NCI-H2171 treated with DMSO at 0.1 percent for 48 hours (cell line): ENCODE data around the gene SRP19.
"Not testable (repeated sequence)": the region's sequence is repeated elsewhere in the genome, so short reads cannot be mapped to it uniquely, and the experiment has no call there.

Experiments
- DNase-seq: peaks from one replicate; lab custom pipeline; 2025; lab: John Stamatoyannopoulos, UW

Gene SRP19

GRCh38 chr5:112870966-112871365 lies 9.9 kb downstream of the SRP19 start:
- no peak for DNase-seq

GRCh38 chr5:112876362-112876761 lies 15.3 kb downstream of the SRP19 start:
- no peak for DNase-seq

- DNase-seq = no peak
Measured at GRCh38 chr5:112878101-112878500, 17.0 kb downstream of the SRP19 start.

GRCh38 chr5:112878760-112879159 lies 17.7 kb downstream of the SRP19 start:
- no peak for DNase-seq

DNA sequence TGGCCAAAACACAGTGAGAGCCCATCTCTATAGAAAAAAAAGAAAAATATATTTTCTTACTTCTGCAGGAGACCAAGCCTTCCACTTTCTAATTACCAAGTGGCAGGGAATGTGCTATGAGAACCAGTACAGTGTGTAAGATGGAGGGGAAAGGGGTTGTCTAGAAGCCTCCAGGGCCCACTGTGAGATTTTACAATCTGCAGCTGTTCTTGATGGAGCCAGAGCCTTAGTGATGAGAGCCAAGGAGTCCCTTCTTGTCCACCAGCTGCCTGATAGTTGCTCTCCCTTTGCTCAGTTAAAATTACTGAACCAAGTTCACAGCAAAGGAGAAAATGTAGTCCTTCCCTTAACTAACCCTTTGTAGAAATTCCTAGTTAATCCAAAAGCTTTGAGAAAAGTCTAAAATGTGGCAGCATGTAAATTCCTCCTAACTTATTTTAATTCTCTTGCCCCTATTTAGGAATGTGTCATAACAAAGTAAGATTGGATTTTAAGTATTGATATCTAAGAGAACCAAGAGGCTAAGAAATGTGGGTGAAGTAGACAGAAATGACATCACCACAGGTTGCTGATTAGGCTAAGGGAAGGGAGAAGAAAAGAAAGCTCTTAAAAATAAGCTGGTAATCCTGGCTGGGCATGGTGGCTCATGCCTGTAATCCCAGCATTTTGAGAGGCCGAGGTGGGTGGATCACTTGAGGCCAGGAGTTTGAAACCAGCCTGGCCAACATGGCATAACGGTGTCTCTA lies 19.3 kb downstream of the SRP19 start:
- no peak for DNase-seq

DNA sequence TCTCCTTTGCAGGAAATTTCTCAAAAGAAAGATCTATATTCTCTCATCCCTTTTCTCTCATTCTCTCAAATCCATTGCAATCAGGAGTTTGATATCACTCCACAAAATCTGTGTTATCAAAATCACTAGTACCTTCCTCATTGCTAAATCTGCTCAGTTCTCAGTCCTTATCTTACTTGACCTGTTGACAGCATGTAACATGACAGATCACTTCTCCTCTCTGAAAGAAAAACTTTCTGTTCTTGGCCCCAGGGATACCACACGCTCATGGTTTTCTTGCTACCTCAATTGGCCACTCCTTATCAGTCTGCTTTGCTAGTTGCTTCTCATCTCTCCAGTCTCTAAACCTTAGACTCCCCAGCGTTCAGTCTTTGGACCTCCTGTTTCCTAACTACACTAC lies 22.1 kb downstream of the SRP19 start:
- DNase-seq = no peak

GRCh38 chr5:112885001-112885400 lies 23.9 kb downstream of the SRP19 start:
- no peak for DNase-seq

DNA sequence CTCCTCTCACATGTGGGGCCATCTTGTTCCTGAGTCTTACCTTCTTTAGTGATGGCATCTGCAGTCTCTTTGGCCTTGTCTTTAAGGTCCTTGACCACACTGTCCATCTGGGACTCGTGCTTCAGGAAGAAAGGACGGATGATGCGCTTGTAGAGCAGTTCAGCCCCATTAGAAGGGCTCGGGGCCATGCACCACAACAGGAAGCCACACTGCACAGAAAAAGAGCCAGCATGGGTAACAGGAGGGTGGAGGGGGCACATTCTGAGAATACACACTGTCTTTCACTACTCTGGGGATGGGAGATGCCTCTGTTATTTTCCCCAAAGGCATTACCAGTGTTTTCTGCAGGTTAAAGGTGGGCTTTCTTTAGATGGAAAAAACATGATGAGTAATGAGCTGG lies 25.9 kb downstream of the SRP19 start:
- no peak for DNase-seq

DNA sequence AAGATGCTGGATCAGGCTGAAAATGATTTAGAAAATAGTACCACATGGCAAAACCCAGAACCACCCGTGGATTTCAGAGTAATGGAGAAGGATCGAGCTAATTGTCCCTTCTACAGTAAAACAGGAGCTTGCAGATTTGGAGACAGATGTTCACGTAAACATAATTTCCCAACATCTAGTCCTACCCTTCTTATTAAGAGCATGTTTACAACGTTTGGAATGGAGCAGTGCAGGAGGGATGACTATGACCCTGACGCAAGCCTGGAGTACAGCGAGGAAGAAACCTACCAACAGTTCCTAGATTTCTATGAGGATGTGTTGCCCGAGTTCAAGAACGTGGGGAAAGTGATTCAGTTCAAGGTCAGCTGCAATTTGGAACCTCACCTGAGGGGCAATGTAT lies 31.0 kb downstream of the SRP19 start:
- DNase-seq = not testable (repeated sequence)

GRCh38 chr5:112892776-112893175 lies 31.7 kb downstream of the SRP19 start:
- no peak for DNase-seq

DNA sequence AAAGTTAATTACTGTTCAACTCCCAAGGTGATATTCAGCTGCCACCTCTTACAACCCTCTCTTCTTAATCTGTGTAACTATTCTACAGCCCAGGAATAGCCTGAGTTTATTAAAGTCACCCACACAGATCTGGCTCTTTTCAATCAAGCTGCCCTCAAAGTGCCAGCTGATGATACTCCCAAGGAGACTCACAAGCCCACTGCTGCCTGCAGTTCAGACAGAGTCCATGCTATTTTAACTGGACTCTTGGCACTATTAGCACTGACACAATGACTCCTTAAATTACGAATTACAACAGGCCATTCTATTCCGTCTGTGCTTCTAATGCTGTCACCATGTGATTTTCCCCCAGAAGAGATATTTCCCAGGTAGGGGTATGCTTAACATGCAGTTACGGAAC lies 34.6 kb downstream of the SRP19 start:
- DNase-seq = no peak

GRCh38 chr5:112902561-112902960 lies 41.5 kb downstream of the SRP19 start:
- DNase-seq = no peak

DNA sequence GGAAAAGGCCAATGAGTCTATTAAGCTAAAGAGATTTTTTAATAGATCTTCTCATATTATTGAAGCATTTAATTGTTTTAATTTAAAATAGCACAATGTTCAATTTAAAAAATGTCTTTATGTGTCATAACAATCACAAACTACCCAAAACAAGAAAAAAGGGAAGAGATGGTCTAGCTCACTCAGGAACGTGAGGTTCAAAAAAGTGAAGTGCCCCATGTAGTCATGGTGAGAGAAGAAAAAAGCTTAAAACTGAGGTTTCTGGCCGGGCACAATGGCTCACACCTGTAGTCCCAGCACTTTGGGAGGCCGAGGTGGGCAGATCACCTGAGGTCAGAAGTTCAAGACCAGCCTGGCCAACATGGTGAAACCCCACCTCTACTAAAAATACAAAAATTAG lies 43.9 kb downstream of the SRP19 start:
- not testable (repeated sequence) for DNase-seq

- DNase-seq = no peak
Measured at GRCh38 chr5:112906637-112907036, 45.5 kb downstream of the SRP19 start.

- no peak for DNase-seq
Measured at GRCh38 chr5:112907166-112907631, 46.1 kb downstream of the SRP19 start.

GRCh38 chr5:112908854-112909253 lies 47.8 kb downstream of the SRP19 start:
- DNase-seq = no peak

DNA sequence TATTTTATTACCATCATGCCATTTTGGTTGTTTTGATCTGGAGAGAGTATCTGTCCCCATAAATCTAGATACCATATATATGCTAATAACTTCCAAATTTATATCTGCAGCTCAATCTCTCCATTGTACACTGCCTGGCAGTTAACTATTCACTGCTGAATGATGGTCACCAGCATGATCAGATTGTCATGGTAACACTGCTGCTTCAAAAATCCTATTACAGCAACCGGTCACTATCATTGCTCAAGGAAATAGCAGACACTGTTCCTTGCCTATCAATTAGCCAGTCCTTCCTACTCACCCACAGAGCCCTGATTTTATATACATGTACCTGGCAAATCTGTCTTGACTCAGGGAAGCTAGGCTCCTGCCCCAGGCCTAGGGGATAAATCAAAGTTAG lies 49.4 kb downstream of the SRP19 start:
- no peak for DNase-seq

DNA sequence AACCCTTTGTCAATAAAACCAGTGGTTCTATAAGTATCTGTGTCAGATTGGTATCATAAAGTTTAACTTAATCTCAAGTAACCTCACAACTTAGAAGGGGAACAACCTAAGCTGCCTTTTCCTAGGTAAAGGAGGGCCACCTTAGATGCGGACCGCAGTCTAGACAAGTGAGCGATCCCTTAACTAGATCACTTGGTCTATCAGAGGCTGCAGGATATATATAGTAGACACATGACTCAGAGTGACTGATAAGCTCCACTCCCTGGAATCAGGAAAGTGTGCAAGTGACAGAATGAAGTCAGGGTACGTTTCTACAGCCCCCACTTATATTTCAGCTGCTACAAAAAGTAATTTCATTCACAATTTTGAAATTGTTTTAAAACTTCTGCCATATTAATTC lies 53.5 kb downstream of the SRP19 start:
- DNase-seq = no peak

DNA sequence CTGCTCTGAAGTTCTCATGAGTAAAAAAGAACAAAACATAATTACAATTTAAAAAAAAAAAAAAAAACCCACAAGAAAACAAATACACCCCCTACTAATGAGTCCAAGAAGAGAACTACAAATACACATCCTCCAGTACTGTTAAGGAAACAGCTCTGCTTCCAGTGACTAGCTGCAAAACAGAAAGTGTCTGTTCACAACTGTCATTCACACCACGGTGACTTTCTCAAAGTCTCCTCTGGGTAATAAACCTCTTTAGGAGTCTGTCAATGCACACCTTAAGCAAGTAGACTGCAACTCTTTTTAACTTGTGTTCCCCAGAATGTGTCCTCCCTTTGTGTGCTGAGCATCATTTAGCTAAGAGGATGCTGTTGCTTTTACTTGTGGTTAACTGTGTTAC lies 54.7 kb downstream of the SRP19 start:
- no peak for DNase-seq

- DNase-seq = no peak
Measured at GRCh38 chr5:112917453-112917995, 56.4 kb downstream of the SRP19 start.

DNA sequence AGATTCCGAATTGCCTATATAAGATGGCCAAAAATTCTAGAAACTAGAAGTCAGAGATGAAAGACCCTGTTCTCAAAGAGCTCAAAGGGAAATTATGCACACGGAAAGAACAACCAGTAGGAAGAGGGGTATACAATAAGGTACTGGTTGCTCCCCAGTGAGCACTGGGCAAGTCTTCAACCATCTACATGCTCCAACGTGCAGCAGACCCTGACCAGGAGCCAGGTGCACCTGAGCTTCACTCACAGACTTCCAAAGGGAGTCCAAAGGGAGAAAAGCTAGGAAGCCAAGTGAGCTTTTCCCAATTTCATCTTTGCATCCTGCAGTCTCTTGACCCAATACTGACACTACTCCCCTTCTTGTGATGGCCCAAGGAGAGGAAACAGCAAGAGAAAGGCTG lies 57.0 kb downstream of the SRP19 start:
- no peak for DNase-seq

- DNase-seq = no peak
Measured at GRCh38 chr5:112918679-112919078, 57.6 kb downstream of the SRP19 start.
